KMS-11 (cell line): ENCODE measurements around the gene MVB12B.

ENCODE experiments used
- H2AFZ ChIP-seq: fragments of 200-600 bp; sonication (generic); 2 replicates; pipeline ENCODE4 v1.6.1; 2016; ENCODE audit warnings: antibody characterized with exemption, mixed run types, low read depth
- H3K27ac ChIP-seq: fragments of 200-600 bp; sonication (generic); 2 replicates; pipeline ENCODE4 v1.6.1; 2016; ENCODE audit warnings: mild to moderate bottlenecking, mixed run types
- H3K27me3 ChIP-seq: fragments of 200-600 bp; sonication (generic); 2 replicates; pipeline ENCODE4 v1.6.1; 2017; ENCODE audit warnings: mild to moderate bottlenecking, low read depth, mixed run types, moderate library complexity; ENCODE audit not compliant: insufficient read depth
- H3K36me3 ChIP-seq: fragments of 200-600 bp; sonication (generic); 2 replicates; pipeline ENCODE4 v1.6.1; 2017; ENCODE audit warnings: mild to moderate bottlenecking, mixed run types; ENCODE audit not compliant: insufficient read depth
- H3K4me1 ChIP-seq: fragments of 200-600 bp; sonication (generic); 2 replicates; pipeline ENCODE4 v1.6.1; 2016; ENCODE audit warnings: mild to moderate bottlenecking, low read depth, mixed run types; ENCODE audit not compliant: poor library complexity, severe bottlenecking
- H3K4me2 ChIP-seq: fragments of 200-600 bp; sonication (generic); 2 replicates; pipeline ENCODE4 v1.7.0; 2016; ENCODE audit warnings: mild to moderate bottlenecking, mixed run types
- H3K4me3 ChIP-seq: fragments of 200-600 bp; sonication (generic); IDR thresholded peaks from 2 replicates; pipeline ENCODE4 v1.6.1; 2017; ENCODE audit warnings: low read depth, low read length, mixed read lengths; ENCODE audit not compliant: insufficient read depth
- H3K79me2 ChIP-seq: fragments of 200-600 bp; sonication (generic); 2 replicates; pipeline ENCODE4 v1.6.1; 2016; ENCODE audit warnings: low read depth, mixed run types; ENCODE audit not compliant: insufficient read depth
- H3K9ac ChIP-seq: fragments of 200-600 bp; sonication (generic); 2 replicates; pipeline ENCODE4 v1.6.1; 2016; ENCODE audit warnings: mild to moderate bottlenecking, mixed run types
- H4K20me1 ChIP-seq: fragments of 200-600 bp; sonication (generic); 2 replicates; pipeline ENCODE4 v1.6.1; 2016; ENCODE audit warnings: mild to moderate bottlenecking, mixed run types; ENCODE audit not compliant: insufficient read depth
- TF ChIP-seq, protein P1 (sequence below): fragments of 200-600 bp; sonication (generic); conservative IDR thresholded peaks from 2 replicates; pipeline ENCODE4 v1.6.1; 2017; ENCODE audit warnings: low read depth, mild to moderate bottlenecking, antibody characterized with exemption, low read length, moderate library complexity, mixed read lengths

The MVB12B gene

DNA sequence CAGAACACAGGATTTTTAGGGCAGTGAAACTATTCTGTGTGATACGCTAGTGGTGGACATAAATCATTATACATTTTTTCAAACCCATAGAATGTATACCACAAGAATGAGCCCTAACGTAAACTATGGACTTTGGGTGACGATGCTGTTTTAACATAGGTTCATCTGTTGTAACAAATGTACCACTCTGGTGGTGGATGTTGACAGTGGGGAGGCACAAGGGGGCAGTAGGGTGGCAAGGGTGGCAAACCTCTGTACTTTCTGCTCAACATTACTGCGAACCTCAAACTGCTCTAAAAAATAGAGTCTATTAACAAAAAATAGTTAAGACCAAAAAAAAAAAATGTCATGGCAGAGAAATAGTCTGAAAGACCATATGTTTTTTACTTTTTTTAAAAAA, 9.1 kb upstream of the MVB12B start:
- Histone ChIP-seq H3K36me3 (no peaks in the 10 kb centered on the region), H4K20me1 (no peaks in the 10 kb centered on the region), H3K79me2 (no peaks in the 10 kb centered on the region), H3K4me1 (peaks cover 4% of the 10 kb centered on the region), H3K27ac (no peak overlapping the region), H3K9ac (no peak overlapping the region), H3K27me3 (no peaks in the 10 kb centered on the region), H2AFZ (no peak overlapping the region), H3K4me2 (no peak overlapping the region), H3K4me3 (no peak overlapping the region)
- TF ChIP-seq, protein P1, sequence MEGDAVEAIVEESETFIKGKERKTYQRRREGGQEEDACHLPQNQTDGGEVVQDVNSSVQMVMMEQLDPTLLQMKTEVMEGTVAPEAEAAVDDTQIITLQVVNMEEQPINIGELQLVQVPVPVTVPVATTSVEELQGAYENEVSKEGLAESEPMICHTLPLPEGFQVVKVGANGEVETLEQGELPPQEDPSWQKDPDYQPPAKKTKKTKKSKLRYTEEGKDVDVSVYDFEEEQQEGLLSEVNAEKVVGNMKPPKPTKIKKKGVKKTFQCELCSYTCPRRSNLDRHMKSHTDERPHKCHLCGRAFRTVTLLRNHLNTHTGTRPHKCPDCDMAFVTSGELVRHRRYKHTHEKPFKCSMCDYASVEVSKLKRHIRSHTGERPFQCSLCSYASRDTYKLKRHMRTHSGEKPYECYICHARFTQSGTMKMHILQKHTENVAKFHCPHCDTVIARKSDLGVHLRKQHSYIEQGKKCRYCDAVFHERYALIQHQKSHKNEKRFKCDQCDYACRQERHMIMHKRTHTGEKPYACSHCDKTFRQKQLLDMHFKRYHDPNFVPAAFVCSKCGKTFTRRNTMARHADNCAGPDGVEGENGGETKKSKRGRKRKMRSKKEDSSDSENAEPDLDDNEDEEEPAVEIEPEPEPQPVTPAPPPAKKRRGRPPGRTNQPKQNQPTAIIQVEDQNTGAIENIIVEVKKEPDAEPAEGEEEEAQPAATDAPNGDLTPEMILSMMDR = 0 out of 2 replicates have a peak, but pooled peaks have one; percentile 22

DNA sequence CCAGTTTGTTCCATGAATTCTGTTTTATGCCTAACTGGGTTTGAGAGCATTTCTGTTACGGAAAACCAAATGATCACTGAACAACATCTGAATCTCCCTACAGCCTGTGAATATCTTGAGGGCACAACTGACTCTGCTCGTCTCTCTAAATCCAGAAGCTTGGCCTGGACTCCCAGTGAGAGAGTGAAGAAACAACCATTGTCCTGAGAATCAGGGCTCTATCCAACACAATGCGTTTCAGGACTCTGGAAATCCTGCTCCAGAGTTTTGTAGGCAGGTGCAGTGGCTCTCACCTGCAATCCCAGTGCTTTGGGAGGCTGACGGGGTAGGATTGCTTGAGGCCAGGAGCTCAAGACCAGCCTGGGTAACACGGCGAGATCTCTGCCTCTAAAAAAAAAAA, 7.8 kb upstream of the MVB12B start:
- no peak overlapping the region for H2AFZ ChIP-seq
- no peaks in the 10 kb centered on the region for H3K79me2 ChIP-seq
- no peak overlapping the region for H3K4me3 ChIP-seq
- H3K9ac ChIP-seq = no peak overlapping the region
- no peaks in the 10 kb centered on the region for H3K36me3 ChIP-seq
- H3K4me2 ChIP-seq = no peak overlapping the region
- no peaks in the 10 kb centered on the region for H4K20me1 ChIP-seq
- TF ChIP-seq, protein P1 = no peak
- H3K27me3 ChIP-seq = no peaks in the 10 kb centered on the region
- no peak overlapping the region for H3K27ac ChIP-seq
- H3K4me1 ChIP-seq = no peaks in the 10 kb centered on the region

DNA sequence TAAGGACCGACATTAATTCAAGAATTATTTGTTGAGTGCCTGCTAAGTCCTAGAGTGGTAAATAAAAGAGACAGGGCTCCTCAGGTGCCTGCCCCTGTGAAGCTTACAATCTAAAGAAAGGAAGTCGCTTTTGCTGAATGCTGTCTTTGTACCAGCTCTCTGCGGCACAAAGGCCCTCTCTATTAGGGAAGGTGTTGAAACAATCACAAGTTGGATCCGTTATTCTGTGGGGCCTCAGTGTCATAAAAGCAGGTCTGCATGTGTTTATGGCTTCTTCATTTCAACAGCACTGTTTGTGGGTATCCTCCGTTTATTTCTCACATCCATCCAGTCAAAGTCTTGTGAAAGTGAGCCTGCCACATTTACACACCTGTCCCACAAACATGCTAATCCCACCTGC, 7.0 kb upstream of the MVB12B start:
- TF ChIP-seq, protein P1 = no peak
- Histone ChIP-seq H3K9ac (no peak overlapping the region), H4K20me1 (no peaks in the 10 kb centered on the region), H3K36me3 (no peaks in the 10 kb centered on the region), H3K4me1 (no peaks in the 10 kb centered on the region), H3K79me2 (no peaks in the 10 kb centered on the region), H3K27me3 (no peaks in the 10 kb centered on the region), H3K27ac (no peak overlapping the region), H3K4me3 (no peak overlapping the region), H3K4me2 (no peak overlapping the region), H2AFZ (no peak overlapping the region)

DNA sequence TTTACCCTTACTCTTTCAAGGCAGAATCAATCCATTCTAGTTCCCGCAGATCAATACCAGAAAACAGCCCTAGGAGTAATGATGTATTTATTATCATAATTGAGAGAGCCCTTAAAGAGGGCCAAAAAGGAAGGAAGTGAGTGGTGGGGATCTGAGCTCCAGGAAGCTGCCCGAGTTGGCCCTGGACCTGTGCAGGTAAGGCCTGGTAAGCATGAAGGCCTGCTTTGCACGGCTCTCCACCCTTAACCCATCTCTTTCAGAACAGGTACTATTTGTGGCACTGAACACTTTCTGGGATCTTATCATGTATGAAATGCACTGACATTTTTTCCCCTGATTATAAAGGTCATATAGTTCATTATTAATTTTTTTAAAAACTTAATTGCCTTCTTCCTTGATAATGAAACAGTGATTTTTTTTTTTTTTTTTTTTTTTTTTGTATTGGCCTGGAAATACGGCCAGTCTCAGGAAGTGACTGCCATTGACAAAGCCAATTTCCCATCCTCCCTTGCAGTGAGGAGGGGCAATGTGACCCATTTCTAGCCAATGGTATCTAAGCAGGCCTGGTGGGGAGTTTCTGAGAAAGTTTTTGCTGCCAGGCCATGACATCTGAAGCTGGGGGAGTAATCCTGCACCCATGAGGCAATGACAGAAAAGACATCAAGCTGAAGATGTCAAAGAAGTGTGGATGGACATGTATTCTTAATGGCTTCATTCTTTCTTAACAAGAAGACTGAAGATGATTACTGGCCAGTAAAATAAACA, 6.3 kb upstream of the MVB12B start:
- Histone ChIP-seq H3K4me1 (no peaks in the 10 kb centered on the region), H3K36me3 (no peaks in the 10 kb centered on the region), H3K27ac (no peak overlapping the region), H3K4me2 (no peak overlapping the region), H3K9ac (no peak overlapping the region), H3K79me2 (no peaks in the 10 kb centered on the region), H4K20me1 (no peaks in the 10 kb centered on the region), H3K27me3 (no peaks in the 10 kb centered on the region), H3K4me3 (no peak overlapping the region), H2AFZ (no peak overlapping the region)
- TF ChIP-seq, protein P1 = no peak
